ENCODE measurements around the gene PSMD9.

DNA sequence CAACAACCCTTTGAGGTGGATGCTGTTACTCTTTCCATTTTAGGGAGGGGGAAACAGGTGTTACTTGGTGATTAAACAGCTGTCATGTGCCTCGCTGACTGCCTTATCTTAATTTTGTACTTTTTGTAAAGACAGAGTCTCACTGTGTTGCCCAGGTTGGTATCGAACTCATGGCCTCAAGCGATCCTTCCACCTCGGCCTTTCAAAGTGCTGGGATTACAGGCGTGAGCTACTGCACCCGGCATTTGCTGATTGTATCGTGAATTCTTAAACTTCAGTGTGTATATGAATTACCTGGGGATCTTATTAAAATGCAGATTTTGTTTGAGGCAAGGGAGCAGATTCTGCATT is 659 bp downstream of the PSMD9 start:
- TF ChIP-seq CTCF (conservative IDR thresholded peaks at IDR 0.05; ENCODE audit: low read length) = no peak; the same call in 1 of the 2 replicates
- no peak for TF ChIP-seq EZH2phosphoT487 (IDR thresholded peaks at IDR 0.05; ENCODE audit: borderline replicate concordance, low read depth, low read length)
